GM18498 (cell line): ENCODE measurements around the gene ZFAND3.

Experiments used
- ATAC-seq: cut with Tn5 transposase; IDR thresholded peaks from one replicate; pipeline ENCODE4 v1.9.1; 2021; ENCODE audit warnings: mild to moderate bottlenecking, moderate library complexity; ENCODE audit not compliant: unreplicated experiment

Gene ZFAND3

DNA sequence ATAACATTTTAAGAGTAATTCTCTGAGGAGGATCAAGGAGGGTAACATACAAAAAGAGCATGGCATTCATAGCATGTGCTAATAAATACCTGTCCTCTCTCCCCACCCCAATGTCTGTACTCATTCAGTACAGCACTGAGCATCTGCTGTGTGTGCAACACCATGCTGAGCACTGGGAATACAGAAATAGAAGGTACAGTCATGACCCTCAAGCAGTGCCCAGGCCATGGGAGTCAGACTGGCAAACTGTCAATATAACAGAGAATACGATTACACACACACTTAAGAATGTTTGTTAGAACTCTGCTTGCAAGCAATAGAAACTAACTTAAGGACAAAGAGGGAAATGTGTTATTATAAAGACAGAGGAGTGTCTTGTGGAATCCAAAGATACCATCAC lies 24.7 kb upstream of the ZFAND3 start:
- ATAC-seq: no peak

DNA sequence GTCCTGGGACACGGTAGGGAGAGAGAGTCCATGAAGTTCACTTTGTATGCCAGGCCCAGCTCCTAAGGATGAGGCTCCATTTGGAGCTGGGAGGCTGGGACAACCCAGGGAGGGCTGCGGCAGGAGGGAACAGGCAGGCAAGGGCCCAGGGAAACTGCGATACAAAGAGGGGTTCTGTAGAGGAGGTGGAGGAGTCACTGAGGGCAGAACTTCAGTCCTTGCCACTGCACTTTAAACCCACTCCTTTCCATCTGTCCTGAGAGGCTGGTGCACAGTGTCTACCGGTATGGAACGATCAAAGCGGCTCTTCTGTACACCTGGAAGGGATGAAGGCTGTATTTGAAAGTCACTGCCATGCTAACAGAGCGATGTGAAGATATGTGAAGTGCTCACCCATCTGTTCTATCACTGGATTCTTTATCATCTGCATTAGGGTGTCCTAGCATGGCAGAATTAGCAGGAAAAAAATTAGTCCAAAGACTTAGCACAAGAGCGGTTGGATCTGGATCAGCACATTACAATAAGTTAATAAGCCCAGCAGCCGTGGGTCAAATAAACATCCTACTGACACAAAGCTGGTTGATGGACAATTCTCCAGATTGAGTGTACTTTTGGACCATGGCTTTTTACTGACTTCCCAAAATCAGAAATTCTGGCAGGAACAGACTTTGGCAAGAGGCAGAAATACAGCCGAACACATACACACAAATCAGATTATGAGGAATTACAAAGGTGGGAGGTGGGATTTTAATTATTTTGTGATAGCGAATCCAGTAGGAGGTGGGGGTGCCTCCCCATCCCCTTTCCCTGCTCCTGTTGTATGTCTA lies 20.9 kb upstream of the ZFAND3 start:
- no peak for ATAC-seq

DNA sequence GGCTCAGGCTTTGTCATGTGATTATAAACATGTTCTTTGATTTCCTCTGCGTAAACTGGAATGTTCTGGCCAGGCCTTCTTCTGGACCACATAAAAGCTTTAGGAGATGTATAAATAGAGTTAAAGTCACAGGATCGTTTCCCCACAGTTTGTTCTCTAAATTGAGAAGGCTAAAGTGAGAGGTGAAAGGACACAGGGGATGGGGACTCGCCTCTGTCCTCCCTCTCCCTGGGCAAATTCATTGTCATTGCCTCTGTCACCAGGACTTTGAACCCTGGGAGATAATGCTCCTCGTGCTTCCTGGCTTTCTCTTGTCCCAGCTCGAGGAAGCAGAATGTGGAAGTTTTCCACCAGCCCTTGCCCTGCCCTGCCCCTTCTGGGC lies 20.3 kb upstream of the ZFAND3 start:
- ATAC-seq: no peak

DNA sequence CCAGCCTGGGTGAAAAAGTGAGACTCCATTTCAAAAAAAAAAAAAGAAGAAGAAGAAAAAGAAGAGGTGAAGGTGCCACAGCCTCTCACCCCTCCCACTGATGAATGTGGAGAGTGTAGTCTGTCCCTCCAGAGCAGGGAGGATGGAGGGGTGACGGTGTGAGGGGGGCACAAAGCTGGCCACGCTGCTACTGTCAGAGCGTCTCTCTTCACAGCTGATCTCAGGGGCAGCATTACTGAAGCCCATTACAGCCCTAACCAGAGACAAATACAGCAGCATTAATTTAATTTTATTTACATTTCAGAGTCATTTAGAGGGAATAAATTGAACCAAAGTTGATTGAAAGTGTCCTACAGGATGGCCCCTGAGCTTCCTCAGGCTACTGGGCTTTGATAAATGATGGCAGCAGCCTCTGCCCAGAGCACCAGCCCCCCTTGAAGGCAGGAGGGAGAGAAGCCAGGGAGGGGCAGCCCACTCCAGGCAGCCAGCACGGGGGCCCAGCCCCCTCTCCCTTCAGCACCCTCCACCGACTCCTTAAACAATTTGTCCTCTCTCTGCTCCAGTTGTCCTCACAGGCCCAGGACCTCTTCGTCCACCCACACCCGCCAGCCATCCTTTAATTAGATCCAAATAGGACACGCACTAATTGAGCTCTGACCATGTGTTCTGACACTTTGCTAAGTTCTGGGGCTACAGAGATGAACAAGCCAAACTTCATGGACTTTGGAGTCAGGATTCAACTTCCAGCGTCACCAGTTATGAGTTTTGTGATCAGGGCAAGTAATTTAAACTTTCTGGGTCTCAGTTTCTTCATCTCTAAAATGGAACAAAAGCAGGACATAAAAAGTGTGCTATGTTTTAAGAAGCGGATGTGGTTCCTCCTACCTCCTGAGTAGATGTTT lies 18.6 kb upstream of the ZFAND3 start:
- ATAC-seq: no peak

DNA sequence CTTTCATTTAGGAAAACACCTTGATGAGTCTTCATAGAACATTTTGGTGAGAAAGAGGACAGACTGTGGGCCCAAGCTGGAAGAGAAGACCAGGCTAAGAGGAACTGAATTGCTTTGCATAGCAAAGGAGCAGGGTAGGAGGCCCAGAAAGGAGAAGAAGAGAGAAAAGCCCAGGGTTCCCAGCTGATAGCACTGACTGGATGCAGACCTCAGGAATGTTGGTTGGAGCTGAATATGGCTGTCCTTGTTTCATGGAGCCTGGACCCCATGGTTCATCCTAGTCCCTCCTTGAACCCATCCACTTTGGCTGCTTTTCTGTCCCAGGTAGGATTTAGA lies 18.0 kb upstream of the ZFAND3 start:
- no peak for ATAC-seq

DNA sequence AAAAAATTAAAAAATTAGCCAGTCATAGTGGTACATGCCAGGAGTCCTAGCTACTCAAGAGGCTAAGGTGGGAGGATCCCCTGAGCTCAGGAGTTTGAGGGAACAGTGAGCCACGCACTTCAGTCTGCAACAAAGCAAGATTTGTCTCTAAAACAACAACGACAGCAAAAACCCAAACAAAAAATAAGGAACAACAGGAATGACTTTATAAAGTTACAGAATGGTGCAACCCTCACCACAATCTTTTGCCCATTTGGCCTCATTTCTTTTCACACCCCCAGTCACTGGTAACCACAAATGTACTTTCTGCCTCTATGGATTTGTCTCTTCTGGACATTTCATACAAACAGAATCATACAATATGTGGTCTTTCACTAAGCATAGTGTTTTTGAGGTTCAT lies 16.7 kb upstream of the ZFAND3 start:
- ATAC-seq: no peak

DNA sequence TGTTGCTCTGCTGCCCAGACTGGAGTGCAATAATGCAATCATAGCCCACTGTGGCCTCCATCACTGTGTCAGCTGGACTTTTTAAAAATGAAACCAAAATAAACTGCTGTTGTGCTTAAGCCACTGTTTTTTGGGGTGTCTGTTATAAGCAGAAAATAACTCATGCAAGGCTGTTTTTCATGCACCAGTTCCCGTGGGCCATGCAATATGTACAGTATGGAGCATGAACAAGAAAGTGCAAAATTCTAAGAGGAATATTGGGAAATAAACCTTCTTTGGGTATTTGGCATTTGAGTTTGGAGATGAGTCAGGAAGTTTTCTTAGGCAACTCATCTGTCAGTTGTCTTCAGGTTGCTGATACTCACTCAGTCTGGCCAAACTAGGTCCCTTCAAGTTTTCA lies 14.9 kb upstream of the ZFAND3 start:
- ATAC-seq: no peak

DNA sequence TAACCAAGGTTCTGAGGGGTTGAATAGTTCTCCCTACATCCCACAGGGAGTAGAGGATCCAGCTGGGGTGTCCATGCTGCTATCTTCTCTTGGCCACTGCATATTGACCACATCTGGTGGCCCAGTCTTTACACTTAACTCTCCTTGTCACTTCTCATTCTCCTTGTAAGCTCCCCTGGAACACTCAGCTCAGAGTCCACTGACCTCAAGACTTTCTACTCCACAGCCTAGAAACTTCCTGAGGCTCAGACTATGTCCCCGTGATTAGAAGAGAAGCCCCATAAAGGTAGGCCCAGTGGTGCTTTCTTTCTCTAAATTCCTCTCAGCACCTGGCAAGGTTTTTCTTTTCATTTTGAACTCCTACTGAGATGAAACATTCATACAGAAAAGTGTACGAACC lies 13.3 kb upstream of the ZFAND3 start:
- no peak for ATAC-seq

DNA sequence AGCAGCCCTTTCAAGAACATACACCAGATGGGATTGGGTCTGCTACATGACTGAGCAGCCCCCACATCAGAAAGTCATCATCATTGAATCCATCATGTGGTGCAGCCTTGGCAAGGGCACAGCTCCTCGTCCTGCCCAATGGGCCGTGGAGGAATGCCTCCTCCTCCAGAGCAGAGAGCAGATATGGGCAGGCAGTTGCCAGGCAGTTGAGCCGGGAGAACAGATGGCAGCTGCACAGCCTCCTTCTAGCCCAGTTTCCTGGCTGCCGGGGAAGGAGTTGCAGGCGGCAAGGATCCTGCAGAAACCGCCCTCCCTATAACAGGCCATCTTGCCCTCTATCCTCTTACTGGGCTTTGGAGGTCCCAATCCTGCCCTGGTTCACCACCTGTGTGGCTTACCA lies 11.9 kb upstream of the ZFAND3 start:
- no peak for ATAC-seq

DNA sequence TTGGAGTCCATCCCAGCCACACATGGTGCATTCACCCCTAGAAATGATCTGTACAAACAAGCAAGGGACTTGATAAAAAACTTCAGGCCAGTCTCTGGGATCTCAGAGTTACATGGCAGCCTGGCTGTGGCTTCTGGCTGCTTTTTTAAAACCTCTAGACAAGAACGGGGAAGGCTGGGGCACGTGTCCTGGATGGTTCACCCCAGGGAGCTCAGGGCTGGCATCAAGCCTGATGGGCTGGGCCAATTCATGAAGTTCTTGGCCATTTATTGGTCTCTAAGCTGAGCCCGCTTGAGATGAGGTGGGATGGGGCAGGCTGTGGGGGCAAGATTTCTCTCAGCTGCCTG lies 10.4 kb upstream of the ZFAND3 start:
- ATAC-seq: no peak

DNA sequence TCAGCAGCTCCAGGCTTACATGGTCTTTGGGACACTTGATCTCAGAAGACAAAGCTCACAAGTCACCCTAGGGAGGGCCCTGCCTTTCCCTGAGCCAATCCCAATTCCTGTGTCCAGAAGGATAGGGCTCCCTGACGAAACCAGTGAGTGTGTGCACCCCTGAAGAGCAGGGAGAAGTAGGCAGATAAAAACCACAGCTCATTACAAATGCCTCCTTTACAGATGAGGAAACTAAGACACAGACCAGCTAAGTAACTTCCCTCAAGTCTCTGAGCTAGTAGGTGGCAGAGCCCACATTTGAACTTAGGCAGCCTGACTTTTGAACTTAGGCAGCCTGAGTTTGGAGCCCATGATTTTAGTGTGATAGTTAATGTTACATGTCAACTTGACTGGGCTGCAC lies 6.7 kb upstream of the ZFAND3 start:
- ATAC-seq: no peak

DNA sequence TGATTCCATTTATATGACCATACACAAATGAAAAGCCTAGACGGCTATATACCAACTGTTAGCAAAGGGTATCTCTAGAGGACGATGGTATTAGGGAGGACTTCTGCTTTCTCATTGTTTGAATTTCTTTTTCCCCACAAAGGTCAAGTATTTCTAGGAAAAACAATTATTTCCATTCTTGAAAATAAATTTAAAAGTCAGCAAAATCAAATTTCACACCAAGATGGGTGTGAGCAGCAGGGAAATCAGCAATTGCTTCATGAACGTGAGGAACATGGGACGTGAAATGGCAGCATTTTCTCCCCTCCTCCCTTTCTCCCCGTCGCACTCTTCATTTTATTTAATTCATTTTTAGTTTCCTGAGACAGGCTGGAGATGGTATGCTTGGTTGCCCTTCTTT lies 5.2 kb upstream of the ZFAND3 start:
- ATAC-seq: no peak

DNA sequence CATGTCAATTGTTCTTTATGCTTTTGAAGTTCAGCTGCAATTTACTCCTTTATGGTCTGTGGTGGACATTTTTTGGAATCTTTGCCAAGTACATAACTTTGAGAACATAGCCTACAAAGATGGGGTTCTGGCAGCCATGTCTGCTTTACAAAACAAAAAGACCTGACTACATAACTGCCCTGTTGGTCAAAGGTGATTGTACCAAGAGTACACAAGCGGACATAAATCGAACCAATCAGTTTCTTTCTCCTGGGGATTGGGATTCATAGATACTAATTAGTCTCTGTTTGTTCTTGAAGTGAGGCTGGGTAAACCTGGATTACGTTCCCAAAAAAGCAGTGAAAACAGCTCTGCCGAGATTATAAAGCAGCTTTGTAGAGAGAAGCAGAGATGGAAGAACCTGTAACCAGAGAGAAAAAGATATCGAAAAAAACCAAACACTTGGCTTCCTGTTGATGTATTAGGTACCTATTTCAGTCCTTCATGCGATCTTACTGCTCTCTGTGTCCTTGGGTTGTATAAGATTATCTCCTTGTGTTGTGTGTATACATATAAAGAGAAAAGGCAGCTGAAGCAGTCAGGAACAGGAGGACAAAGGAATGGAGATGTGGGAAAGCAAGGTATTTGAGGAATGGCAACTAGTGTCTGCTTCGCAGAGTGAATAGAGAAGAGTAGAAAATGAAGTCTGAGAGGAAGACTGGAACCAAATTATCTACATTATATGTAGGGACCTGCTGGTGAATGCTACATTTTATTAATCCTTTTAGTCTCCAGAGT lies 2.7 kb upstream of the ZFAND3 start:
- no peak for ATAC-seq

DNA sequence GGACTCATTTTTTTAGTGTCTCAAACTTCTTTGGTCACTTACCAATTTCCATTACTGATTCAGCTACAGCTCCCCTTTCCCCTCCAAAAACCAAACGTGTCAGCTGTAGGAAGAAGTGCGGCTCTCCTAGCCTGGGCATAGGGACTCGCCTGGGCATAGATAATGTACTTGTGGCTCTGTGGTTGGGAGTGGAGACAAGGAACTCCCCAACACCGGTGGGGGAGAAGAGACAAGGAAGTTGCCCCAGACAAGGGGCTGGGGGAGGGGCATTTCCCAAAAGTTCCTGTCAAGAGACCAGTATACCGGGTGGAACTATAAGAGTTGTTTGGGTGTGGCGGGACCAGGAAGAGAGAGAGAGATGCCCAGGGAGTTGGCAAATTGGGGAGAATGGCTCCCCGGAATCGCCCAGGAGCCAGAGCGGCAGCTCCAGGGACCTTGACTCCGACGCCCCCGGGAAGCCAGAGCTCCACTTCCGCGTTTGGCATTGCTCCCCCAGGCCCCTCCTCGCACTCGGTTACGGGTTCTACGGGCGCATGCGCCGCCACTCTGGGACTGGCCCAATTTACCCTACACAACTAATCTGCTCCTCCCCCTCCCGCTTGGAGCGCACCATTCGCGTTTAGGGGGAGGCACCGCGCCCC lies 871 bp upstream of the ZFAND3 start:
- ATAC-seq: peak; percentile 73

DNA sequence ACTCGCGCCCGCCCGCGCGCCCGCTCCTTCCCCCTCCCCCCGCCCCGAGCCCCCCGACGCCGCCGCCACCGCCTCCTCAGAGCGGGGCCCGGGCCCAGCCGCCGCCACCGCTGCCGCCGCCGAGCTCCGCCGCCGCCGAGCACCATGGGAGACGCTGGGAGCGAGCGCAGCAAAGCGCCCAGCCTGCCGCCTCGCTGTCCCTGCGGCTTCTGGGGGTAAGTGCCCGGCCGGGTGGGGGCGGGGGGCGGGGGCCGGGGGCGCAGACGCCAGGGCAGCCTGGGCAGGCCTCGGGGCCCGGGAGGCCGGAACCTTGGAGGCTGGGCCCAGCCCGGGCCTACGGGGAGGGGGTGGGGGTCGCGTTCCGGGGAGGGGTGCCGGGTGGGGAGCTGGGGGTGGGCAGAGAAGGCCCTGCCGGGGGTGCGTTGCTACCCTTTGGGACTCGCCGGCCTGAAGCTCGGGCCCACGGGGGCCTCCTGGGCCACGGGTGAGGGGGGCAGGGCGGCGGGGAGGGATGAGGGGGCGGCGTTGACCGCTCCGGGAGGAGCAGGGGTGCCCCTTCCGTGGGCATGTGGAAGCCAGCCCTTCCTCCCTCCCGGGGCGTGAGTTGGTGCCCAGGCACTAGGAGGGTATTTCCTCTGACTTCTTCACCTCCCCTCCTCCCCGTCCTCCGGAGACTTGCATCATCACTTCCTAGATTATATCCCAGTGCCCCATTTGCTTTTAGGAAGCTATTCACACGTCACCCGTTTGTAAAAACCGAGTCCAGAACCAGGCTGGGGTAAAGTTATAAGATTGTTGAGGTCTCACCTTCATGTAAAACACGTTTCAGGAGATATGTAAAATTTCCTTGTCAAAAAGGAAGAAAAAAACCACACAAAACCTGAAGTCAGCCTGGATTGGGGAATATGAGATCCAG lies 533 bp downstream of the ZFAND3 start:
- no peak for ATAC-seq

DNA sequence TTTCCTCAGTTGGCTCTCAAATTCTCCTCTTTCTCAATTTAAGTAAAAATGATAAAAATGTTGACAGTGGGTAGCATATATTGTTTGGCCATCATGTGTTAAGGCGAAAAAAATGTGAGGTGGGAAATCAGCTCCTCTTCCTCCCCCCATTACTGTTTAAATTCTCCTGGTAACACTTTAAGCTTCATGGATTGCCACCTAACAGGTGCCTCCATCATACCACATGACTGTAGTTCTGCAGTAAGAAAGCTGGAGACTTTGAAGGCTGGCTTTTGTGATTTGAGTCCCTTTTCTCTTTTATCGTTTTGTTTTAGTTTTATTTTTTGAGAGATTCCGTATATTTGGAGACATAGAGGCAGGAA lies 1.2 kb downstream of the ZFAND3 start:
- ATAC-seq: no peak

DNA sequence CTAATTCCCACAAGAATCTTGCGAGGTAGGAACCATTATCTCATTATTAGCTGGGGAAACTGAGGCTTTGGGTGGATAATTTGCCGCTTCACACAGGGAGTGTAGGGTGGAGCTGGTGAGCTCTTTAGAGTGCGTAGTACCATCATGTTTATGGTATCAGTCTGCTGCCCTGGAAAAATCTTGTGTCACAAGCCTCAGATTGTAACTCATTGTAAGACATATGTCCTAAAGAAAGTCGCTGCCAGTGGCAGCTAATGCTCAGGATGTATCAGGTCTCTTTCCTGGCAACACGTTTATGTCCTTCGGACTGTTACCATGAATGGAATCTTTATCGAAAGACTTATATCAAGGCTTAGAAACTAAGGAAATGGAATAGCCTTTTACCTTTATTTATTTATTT lies 1.9 kb downstream of the ZFAND3 start:
- ATAC-seq: no peak

DNA sequence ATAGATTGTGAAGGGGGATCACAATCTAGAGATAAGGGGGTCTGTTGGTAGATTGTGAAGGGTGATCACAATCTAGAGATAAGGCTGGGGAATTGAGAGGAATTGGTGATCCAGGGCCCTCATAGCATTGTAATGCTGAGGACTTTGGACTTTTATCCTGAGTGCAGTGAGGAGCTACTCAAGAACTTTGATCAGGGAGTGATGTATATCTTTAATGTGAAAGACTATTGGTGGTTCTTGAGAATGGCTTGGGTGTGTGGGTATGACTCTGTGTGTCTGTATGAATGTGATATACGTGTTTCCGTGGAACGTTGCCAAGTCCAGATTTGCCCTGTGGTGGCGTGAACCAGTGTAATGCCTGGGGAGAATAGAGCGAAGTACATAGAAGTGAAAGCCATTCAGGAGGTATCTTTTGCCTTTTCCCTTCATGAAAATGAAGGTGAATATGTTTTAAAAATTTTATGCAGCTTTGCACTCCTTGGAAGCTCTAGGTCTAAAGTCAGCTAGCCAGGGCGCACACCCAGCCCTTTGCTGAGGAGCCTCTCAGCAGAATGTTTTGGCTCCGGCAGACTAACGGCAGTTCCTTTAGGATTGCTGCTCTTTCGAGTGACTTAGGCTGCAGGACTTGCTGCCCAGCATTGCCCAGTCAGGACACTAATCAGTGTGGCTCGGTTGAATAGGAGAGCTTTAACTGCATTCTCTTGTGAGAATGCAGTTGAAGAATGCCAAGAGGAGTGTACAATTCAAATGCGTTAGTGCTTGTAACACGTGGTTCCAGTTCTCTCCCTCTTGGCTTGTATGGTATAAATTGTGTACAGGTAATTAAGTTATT lies 3.5 kb downstream of the ZFAND3 start:
- no peak for ATAC-seq

DNA sequence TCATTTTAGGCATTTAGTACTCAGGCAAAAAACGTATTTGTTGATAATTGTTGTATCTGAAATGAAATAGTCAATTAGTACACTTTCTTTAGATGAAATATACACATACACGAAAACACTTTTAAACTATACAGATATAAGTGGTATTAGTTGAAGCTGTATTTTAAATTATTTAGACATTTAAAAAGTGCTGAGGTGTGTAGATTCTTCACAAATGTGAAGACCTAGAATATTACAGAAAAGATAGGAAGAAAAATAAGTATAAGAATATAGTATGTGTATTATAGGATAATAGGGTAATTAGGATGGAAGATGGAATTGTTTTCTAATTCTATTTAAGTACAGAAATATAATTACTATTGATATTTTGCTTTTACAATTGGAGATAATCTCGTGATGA lies 4.6 kb downstream of the ZFAND3 start:
- ATAC-seq: no peak
